Astrocyte (in vitro differentiated cells and primary cell): ENCODE results near the gene NRARP. TPM values are rescaled to one million over a fixed set of nuclear protein-coding genes. Genes with fewer than 3 reads are reported as not detected.

Experiments used
- DNase-seq: peaks from one replicate; pipeline ENCODE4 v3.0.0-alpha.2; 2010; ENCODE audit warnings: low read depth
- FAIRE-seq: peaks from 2 replicates; lab custom pipeline; 2011; peaks lifted over from hg19 to GRCh38; lab: Jason Lieb, UNC
- H2AFZ ChIP-seq: 2 replicates; pipeline ENCODE4 v1.6.0; 2012; ENCODE audit warnings: low read depth, low read length, inconsistent platforms
- H3K27ac ChIP-seq: 2 replicates; pipeline ENCODE4 v1.5.1; 2011; ENCODE audit warnings: low read depth, low read length, inconsistent platforms
- H3K27me3 ChIP-seq: 2 replicates; pipeline ENCODE4 v1.6.0; 2011; ENCODE audit warnings: low read length, inconsistent platforms; ENCODE audit not compliant: insufficient read depth
- H3K36me3 ChIP-seq: 2 replicates; pipeline ENCODE4 v1.5.1; 2011; ENCODE audit warnings: low read length, inconsistent platforms; ENCODE audit not compliant: insufficient read depth
- H3K4me1 ChIP-seq: 2 replicates; pipeline ENCODE4 v1.5.1; 2011; ENCODE audit warnings: low read length, inconsistent platforms; ENCODE audit not compliant: insufficient read depth
- H3K4me2 ChIP-seq: 2 replicates; pipeline ENCODE4 v1.6.0; 2012; ENCODE audit warnings: low read length, inconsistent platforms
- H3K4me3 ChIP-seq: 2 replicates; pipeline ENCODE4 v1.5.1; 2011; ENCODE audit warnings: low read depth, mild to moderate bottlenecking, low read length, inconsistent platforms; ENCODE audit not compliant: insufficient read depth
- H3K79me2 ChIP-seq: 2 replicates; pipeline ENCODE4 v1.6.0; 2012; ENCODE audit warnings: mild to moderate bottlenecking, low read length, inconsistent platforms; ENCODE audit not compliant: insufficient read depth
- H3K9ac ChIP-seq: 2 replicates; pipeline ENCODE4 v1.6.0; 2012; ENCODE audit warnings: mild to moderate bottlenecking, low read length, inconsistent platforms
- H3K9me3 ChIP-seq: 2 replicates; pipeline ENCODE4 v1.5.1; 2012; ENCODE audit warnings: low read depth, mild to moderate bottlenecking, low read length, inconsistent platforms; ENCODE audit not compliant: insufficient read depth
- H4K20me1 ChIP-seq: 2 replicates; pipeline ENCODE4 v1.6.0; 2012; ENCODE audit warnings: low read length, inconsistent platforms; ENCODE audit not compliant: insufficient read depth
- H3K27ac Mint-ChIP-seq: one replicate; pipeline ENCODE4 v1.8.0; 2021; ENCODE audit warnings: mild to moderate bottlenecking, mixed read lengths; ENCODE audit not compliant: unreplicated experiment
- H3K27me3 Mint-ChIP-seq: one replicate; pipeline ENCODE4 v1.8.0; 2021; ENCODE audit warnings: low read depth, mixed read lengths; ENCODE audit not compliant: unreplicated experiment
- H3K36me3 Mint-ChIP-seq: one replicate; pipeline ENCODE4 v1.8.0; 2021; ENCODE audit warnings: low read depth, mixed read lengths; ENCODE audit not compliant: unreplicated experiment
- H3K4me1 Mint-ChIP-seq: one replicate; pipeline ENCODE4 v1.8.0; 2021; ENCODE audit warnings: low read depth, mixed read lengths; ENCODE audit not compliant: unreplicated experiment
- H3K4me3 Mint-ChIP-seq: one replicate; pipeline ENCODE4 v1.8.0; 2021; ENCODE audit warnings: mild to moderate bottlenecking, moderate library complexity, mixed read lengths; ENCODE audit not compliant: unreplicated experiment
- H3K9me3 Mint-ChIP-seq: one replicate; pipeline ENCODE4 v1.8.0; 2021; ENCODE audit warnings: mild to moderate bottlenecking, mixed read lengths; ENCODE audit not compliant: unreplicated experiment
- CTCF ChIP-seq: IDR thresholded peaks from 2 replicates; pipeline ENCODE4 v1.5.1; 2011; ENCODE audit warnings: low read depth, mild to moderate bottlenecking, inconsistent platforms, low read length, moderate library complexity; ENCODE audit not compliant: insufficient read depth
- EZH2 ChIP-seq: IDR thresholded peaks from 2 replicates; pipeline ENCODE4 v1.6.1; 2012; ENCODE audit warnings: mild to moderate bottlenecking, low read length, inconsistent platforms; ENCODE audit not compliant: insufficient read depth
- total RNA-seq: library from RNA; stranded (reverse); gene quantifications from 2 replicates; pipeline ENCODE4 v1.2.1, GENCODE V29; 2021

The NRARP gene
- total RNA-seq, 1 donor from 2014 or later = 7.3 TPM

GRCh38 chr9:137278061-137278701 lies 23.9 kb downstream of the NRARP start:
- Mint-ChIP-seq H3K36me3 (peaks cover 3% of the 10 kb centered on the region), H3K27me3 (no peaks in the 10 kb centered on the region), H3K9me3 (no peaks in the 10 kb centered on the region), H3K4me3 (peak overlapping the region; percentile 80), H3K4me1 (no peaks in the 10 kb centered on the region), H3K27ac (no peak overlapping the region)
- DNase-seq (no peak), FAIRE-seq (no peak)
- Histone ChIP-seq H3K4me1 (peaks cover 32% of the 10 kb centered on the region), H3K79me2 (peaks cover 28% of the 10 kb centered on the region), H3K4me2 (peak overlapping the region; percentile 93), H3K9ac (peak overlapping the region; percentile 74), H3K4me3 (peak overlapping the region; percentile 73), H3K36me3 (no peaks in the 10 kb centered on the region), H3K27ac (peak overlapping the region; percentile 40), H3K9me3 (no peaks in the 10 kb centered on the region), H2AFZ (no peak overlapping the region), H3K27me3 (no peaks in the 10 kb centered on the region), H4K20me1 (peaks cover 54% of the 10 kb centered on the region)
- TF ChIP-seq EZH2 (no peak), CTCF (no peak)

- H3K27me3 ChIP-seq = no peaks in the 10 kb centered on the region
- H3K79me2 ChIP-seq = peaks cover 28% of the 10 kb centered on the region
- no peaks in the 10 kb centered on the region for H3K27me3 Mint-ChIP-seq
- peak within 1 kb of the TSS; percentile 80 for H3K4me3 Mint-ChIP-seq
- no peak for TF ChIP-seq CTCF
- TF ChIP-seq EZH2 = no peak
- peaks cover 32% of the 10 kb centered on the region for H3K4me1 ChIP-seq
- H3K4me1 Mint-ChIP-seq = no peaks in the 10 kb centered on the region
- DNase-seq (peak; percentile 75), FAIRE-seq (no peak)
- peak within 1 kb of the TSS; percentile 73 for H3K4me3 ChIP-seq
- no peaks in the 10 kb centered on the region for H3K9me3 Mint-ChIP-seq
- peaks cover 52% of the 10 kb centered on the region for H4K20me1 ChIP-seq
- peak within 1 kb of the TSS; percentile 93 for H3K4me2 ChIP-seq
- peak within 1 kb of the TSS; percentile 50 for H3K27ac ChIP-seq
- H3K36me3 Mint-ChIP-seq = peaks cover under 1% of the 10 kb centered on the region
- H3K9me3 ChIP-seq = no peaks in the 10 kb centered on the region
- H3K9ac ChIP-seq = peak within 1 kb of the TSS; percentile 74
- H3K36me3 ChIP-seq = no peaks in the 10 kb centered on the region
- H2AFZ ChIP-seq = no peak within 1 kb of the TSS
- H3K27ac Mint-ChIP-seq = no peak within 1 kb of the TSS
These were observed 24.6 kb downstream of the NRARP start, which contains the start of gene TOR4A for GRCh38 chr9:137277329-137278041. TOR4A (plus strand) TSS chr9:137277726; CDS start chr9:137278690, 964 bp downstream.
